ENCODE data around the gene DNAJC22.
A peak's percentile ranks its signal among the peaks of the same experiment; 100 is the strongest.

DNA sequence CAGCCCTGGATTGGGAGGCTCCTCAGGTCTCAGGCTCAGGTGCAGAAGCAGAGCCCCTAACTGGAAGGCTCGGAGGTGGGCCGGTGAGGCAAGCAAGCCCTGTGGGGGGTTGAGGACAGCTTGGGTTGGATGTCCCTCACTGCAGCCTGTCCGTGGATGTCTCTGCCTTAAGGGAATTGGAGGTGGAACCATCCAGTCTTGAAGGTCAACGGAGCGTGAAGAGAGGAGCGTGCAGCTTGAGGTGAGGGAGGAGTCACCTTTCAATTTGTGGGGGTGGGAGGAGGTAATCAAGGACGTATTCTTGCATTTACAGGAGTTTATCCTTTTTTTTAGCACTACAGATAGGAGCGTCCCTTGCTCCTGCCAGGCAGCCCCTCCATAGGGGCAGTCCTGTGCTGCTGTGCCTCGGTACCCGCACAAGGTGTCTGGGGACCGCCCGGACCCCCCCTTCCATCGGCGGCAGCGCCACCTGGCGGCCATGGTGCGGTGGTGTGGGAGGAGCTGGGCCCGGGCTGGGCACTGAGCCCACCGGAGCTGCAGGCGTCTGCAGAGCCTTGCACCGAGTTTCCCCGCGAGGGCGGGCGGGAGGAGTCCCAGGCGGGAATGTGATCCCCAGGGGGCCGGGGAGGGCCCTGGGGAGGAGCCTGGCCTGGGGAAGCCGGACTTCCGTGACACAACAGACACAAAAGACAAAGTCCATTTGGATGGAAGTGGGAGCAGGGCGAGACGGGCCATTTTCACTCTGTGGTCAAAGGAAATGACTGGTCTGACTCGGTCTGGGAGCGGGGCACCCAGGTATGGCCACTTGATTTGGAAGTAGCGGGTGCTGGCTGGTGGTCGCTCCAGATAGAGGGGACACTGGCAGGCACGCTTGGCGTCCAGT is 864 bp downstream of the DNAJC22 start:
- TF ChIP-seq, protein P1, sequence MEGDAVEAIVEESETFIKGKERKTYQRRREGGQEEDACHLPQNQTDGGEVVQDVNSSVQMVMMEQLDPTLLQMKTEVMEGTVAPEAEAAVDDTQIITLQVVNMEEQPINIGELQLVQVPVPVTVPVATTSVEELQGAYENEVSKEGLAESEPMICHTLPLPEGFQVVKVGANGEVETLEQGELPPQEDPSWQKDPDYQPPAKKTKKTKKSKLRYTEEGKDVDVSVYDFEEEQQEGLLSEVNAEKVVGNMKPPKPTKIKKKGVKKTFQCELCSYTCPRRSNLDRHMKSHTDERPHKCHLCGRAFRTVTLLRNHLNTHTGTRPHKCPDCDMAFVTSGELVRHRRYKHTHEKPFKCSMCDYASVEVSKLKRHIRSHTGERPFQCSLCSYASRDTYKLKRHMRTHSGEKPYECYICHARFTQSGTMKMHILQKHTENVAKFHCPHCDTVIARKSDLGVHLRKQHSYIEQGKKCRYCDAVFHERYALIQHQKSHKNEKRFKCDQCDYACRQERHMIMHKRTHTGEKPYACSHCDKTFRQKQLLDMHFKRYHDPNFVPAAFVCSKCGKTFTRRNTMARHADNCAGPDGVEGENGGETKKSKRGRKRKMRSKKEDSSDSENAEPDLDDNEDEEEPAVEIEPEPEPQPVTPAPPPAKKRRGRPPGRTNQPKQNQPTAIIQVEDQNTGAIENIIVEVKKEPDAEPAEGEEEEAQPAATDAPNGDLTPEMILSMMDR (IDR thresholded peaks at IDR 0.05; ENCODE audit: low read length): peak; percentile 96
- TF ChIP-seq EZH2 (IDR thresholded peaks at IDR 0.05; ENCODE audit: borderline replicate concordance, low read length): no peak

All from OCI-LY1 (cell line).